Psoas muscle (tissue), 8 donors: ENCODE results near the gene MMP23B. TPM values are rescaled to one million over a fixed set of nuclear protein-coding genes. Genes with fewer than 3 reads are reported as not detected.

Experiments used
- ATAC-seq, 4 donors: fragments of 200-7000 bp; cut with Tn5 transposase; one replicate each; pipeline ENCODE4 v1.9.1; 2020; ENCODE audit warnings: moderate library complexity in 3 of 4, mild to moderate bottlenecking in 2 of 4
- DNase-seq, 2 donors: peaks; one replicate each; pipeline ENCODE4 v3.0.0-alpha.2; 2020
- H3K27ac ChIP-seq: fragments of 200-600 bp; one replicate; pipeline ENCODE4 v1.8.0; 2022
- H3K27me3 ChIP-seq, 3 donors: fragments of 200-600 bp in 1 of 3; one replicate each; pipeline versions ENCODE4 v1.6.1 to v1.8.0; 2013 to 2022; ENCODE audit warnings: low read length in 2 of 3, mild to moderate bottlenecking in 2 of 3, moderate library complexity in 1 of 3; ENCODE audit not compliant: insufficient read depth in 3 of 3
- H3K36me3 ChIP-seq, 2 donors: fragments of 200-600 bp in 1 of 2; one replicate each; pipeline versions ENCODE4 v1.6.1 to v1.8.0; 2013 to 2022; ENCODE audit warnings: low read depth in 1 of 2, mild to moderate bottlenecking in 1 of 2, moderate library complexity in 1 of 2; ENCODE audit not compliant: insufficient read depth in 1 of 2
- H3K4me1 ChIP-seq: fragments of 200-600 bp; one replicate; pipeline ENCODE4 v1.8.0; 2022
- H3K4me3 ChIP-seq: fragments of 200-600 bp; one replicate; pipeline ENCODE4 v1.8.0; 2022; ENCODE audit warnings: mild to moderate bottlenecking
- H3K9me3 ChIP-seq: fragments of 200-600 bp; one replicate; pipeline ENCODE4 v1.8.0; 2022
- WGBS, 3 donors: extraction: QIAGEN DNeasy Blood & Tissue Kit; methylation state at CpG; one replicate each; pipeline versions ENCODE4 v1.1.6 to v1.1.7; 2013; 5-methylcytosine and 5-hydroxymethylcytosine counted together
- intact Hi-C, 2 donors: fragments of 100-400 bp; cut with DNase I; formaldehyde crosslinking; loops; one replicate each; pipeline versions ENCODE4 v1.11.0 to v1.14.2; 2022
- polyA plus RNA-seq, 3 donors: library from polyadenylated mRNA; stranded (reverse); fragments of 200-250 nt; gene quantifications; one replicate each; pipeline ENCODE4 v1.2.3, GENCODE V29; 2013
- total RNA-seq, 4 donors: library from RNA; stranded (reverse); fragmentation: NEBNext Ultra II Directional in 2 of 4; extraction: Animal tissue kit (Norgen Biotek cat#: 25700) in 2 of 4; gene quantifications; one replicate each; pipeline versions ENCODE4 v1.2.1 to v1.2.4, GENCODE V29; 2021 to 2023
- TF ChIP-seq, protein P1 (sequence below): fragments of 200-600 bp; IDR thresholded peaks from one replicate; pipeline ENCODE4 v1.8.0; 2022; ENCODE audit warnings: antibody characterized with exemption
- donor health status: healthy with polysubstance abuse.
- donor health status: DM: no; HTN: no; CAD: no; lungs with moderate emphysema.
- donor health status: Bipolar disorder and iron deficiency.
- donor health status: healthy.
- donor health status: DM: yes; HTN: yes; CAD: no.
- donor health status: DM: no; HTN: no; CAD: no.
- donor health status: DM: no; HTN: no; CAD: no.
- donor health status: DM: yes; HTN: yes; CAD: no.

Gene MMP23B
- total and polyA plus RNA-seq, 7 donors = 0.25 to 1.8 (median 0.32) TPM; not detected in 2

- H3K9me3 ChIP-seq = no peaks in the 10 kb centered on the region
- TF ChIP-seq, protein P1, sequence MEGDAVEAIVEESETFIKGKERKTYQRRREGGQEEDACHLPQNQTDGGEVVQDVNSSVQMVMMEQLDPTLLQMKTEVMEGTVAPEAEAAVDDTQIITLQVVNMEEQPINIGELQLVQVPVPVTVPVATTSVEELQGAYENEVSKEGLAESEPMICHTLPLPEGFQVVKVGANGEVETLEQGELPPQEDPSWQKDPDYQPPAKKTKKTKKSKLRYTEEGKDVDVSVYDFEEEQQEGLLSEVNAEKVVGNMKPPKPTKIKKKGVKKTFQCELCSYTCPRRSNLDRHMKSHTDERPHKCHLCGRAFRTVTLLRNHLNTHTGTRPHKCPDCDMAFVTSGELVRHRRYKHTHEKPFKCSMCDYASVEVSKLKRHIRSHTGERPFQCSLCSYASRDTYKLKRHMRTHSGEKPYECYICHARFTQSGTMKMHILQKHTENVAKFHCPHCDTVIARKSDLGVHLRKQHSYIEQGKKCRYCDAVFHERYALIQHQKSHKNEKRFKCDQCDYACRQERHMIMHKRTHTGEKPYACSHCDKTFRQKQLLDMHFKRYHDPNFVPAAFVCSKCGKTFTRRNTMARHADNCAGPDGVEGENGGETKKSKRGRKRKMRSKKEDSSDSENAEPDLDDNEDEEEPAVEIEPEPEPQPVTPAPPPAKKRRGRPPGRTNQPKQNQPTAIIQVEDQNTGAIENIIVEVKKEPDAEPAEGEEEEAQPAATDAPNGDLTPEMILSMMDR = no peak
- 90 to 93% (median 92%) methylated on average over 32 to 33 of the region's 33 CpGs for WGBS, 3 donors
- H3K4me1 ChIP-seq = peaks cover 52% of the 10 kb centered on the region
- no peak for ATAC-seq
- DNase-seq = peak in 1 of 2 donors; percentile 54
- intact Hi-C loops = no loop called here
- H3K27me3 ChIP-seq = no peaks in the 10 kb centered on the region
- peaks cover 0 to 44% of the 10 kb centered on the region in 2 donors for H3K36me3 ChIP-seq
- H3K4me3 ChIP-seq = no peak overlapping the region
- H3K27ac ChIP-seq = peak overlapping the region; percentile 85
These were observed 8.8 kb upstream of the MMP23B start for GRCh38 chr1:1623181-1623630.

DNA sequence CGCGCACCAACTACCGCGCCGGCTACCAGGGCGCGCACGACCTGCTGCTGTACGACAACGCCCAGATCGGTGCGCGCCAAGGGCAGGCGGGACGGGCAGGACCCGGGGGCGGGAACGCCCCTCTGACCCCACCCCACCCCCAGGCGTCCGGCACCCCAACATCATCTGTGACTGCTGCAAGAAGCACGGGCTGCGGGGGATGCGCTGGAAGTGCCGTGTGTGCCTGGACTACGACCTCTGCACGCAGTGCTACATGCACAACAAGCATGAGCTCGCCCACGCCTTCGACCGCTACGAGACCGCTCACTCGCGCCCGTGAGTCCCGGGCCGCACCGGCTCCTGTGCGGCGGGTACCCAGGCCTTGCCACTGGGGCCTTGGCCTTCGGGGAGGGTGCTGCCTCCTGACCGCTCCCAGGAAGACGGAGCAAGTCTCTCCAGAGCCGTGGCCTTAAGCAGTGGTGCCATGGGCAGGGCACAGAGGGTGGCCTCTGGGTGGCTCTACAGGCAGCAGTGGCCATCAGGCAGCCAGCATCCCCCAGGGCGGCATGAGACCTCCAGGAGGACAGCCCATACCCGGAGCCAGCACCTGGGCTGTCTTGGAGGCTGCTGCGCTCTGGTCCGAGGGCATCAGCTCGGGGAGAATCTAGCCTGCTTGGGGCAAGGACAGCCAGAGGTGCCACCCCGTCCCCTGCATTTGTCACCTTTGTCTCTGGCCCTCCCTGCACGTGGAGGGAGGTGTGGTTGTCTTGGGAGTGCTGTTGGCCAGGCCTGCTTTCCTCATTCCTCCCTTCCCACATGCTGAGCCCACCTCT, 8.1 kb upstream of the MMP23B start:
- intact Hi-C loops = no loop called here
- no peak overlapping the region for H3K27ac ChIP-seq
- peak; percentile 19 to 44 for DNase-seq
- peaks cover 0 to 44% of the 10 kb centered on the region in 2 donors for H3K36me3 ChIP-seq
- no peak overlapping the region for H3K4me3 ChIP-seq
- ATAC-seq = no peak
- WGBS, 3 donors = 91 to 93% (median 92%) methylated on average over 39 to 51 of the region's 51 CpGs
- no peaks in the 10 kb centered on the region for H3K9me3 ChIP-seq
- peaks cover 52% of the 10 kb centered on the region for H3K4me1 ChIP-seq
- TF ChIP-seq, protein P1 = no peak
- H3K27me3 ChIP-seq = no peaks in the 10 kb centered on the region

GRCh38 chr1:1624443-1625403, 7.2 kb upstream of the MMP23B start:
- H3K4me1 ChIP-seq = peaks cover 46% of the 10 kb centered on the region
- 77 to 82% (median 81%) methylated on average over 37 to 38 of the region's 38 CpGs for WGBS, 3 donors
- intact Hi-C loops = no loop called here
- TF ChIP-seq, protein P1 = no peak
- DNase-seq (peak; percentile 21 to 54), ATAC-seq (no peak)
- peaks cover 4 to 51% of the 10 kb centered on the region in 2 donors for H3K36me3 ChIP-seq
- H3K27ac ChIP-seq = no peak overlapping the region
- H3K9me3 ChIP-seq = no peaks in the 10 kb centered on the region
- no peak overlapping the region for H3K4me3 ChIP-seq
- no peaks in the 10 kb centered on the region for H3K27me3 ChIP-seq

DNA sequence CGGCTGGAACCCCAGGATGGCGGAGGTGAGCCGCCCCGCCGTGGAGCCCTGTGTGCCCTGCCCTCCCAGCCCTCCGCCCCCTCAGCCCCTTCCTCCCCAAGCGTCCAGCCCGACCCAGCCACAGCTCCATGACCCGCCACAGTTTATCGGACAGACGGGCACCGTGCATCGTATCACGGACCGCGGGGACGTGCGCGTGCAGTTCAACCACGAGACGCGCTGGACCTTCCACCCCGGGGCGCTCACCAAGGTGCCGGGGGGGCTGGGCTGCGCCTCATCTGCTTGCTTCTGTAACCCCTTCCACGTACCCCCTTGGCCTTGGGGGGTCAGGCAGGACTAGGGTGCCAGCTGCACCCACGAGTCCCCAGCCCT, 6.6 kb upstream of the MMP23B start:
- peaks cover 40% of the 10 kb centered on the region for H3K4me1 ChIP-seq
- DNase-seq (peak in 1 of 2 donors; percentile 40), ATAC-seq (no peak)
- no peak overlapping the region for H3K27ac ChIP-seq
- WGBS, 3 donors = 90 to 92% (median 90%) methylated on average over 23 to 28 of the region's 28 CpGs
- no peak overlapping the region for H3K4me3 ChIP-seq
- peaks cover 4 to 51% of the 10 kb centered on the region in 2 donors for H3K36me3 ChIP-seq
- no peaks in the 10 kb centered on the region for H3K27me3 ChIP-seq
- intact Hi-C loops = no loop called here
- TF ChIP-seq, protein P1 = no peak
- no peaks in the 10 kb centered on the region for H3K9me3 ChIP-seq
